ENCODE results near the gene TTLL13.
"Not testable (repeated sequence)": the region's sequence is repeated elsewhere in the genome, so short reads cannot be mapped to it uniquely, and the experiment has no call there.

Gene TTLL13

GRCh38 chr15:90281637-90282036 lies 32.3 kb downstream of the TTLL13 start:
- DNase-seq (ENCODE audit: low read depth), result not testable (repeated sequence)

GRCh38 chr15:90286678-90287077 lies 37.3 kb downstream of the TTLL13 start:
- no peak for DNase-seq (ENCODE audit: low read depth)

- DNase-seq (ENCODE audit: low read depth), result no peak
These were observed 37.7 kb downstream of the TTLL13 start for GRCh38 chr15:90287101-90287500.

GRCh38 chr15:90287946-90288345 lies 38.6 kb downstream of the TTLL13 start:
- no peak for DNase-seq (ENCODE audit: low read depth)

- no peak for DNase-seq (ENCODE audit: low read depth)
These were observed 42.5 kb downstream of the TTLL13 start for GRCh38 chr15:90291679-90292356.

GRCh38 chr15:90293040-90293810 lies 43.9 kb downstream of the TTLL13 start:
- not testable (repeated sequence) for DNase-seq (ENCODE audit: low read depth)

GRCh38 chr15:90294159-90294558 lies 44.8 kb downstream of the TTLL13 start:
- no peak for DNase-seq (ENCODE audit: low read depth)

GRCh38 chr15:90294601-90295269 lies 45.4 kb downstream of the TTLL13 start:
- no peak for DNase-seq (ENCODE audit: low read depth)

- DNase-seq (ENCODE audit: low read depth), result no peak
These were observed 45.9 kb downstream of the TTLL13 start for GRCh38 chr15:90295270-90295648.

GRCh38 chr15:90296316-90296884 lies 47.0 kb downstream of the TTLL13 start:
- not testable (repeated sequence) for DNase-seq (ENCODE audit: low read depth)

GRCh38 chr15:90297021-90297420 lies 47.7 kb downstream of the TTLL13 start:
- DNase-seq (ENCODE audit: low read depth), result no peak

GRCh38 chr15:90300541-90300940 lies 51.2 kb downstream of the TTLL13 start:
- DNase-seq (ENCODE audit: low read depth), result no peak

GRCh38 chr15:90300988-90301706 lies 51.8 kb downstream of the TTLL13 start:
- no peak for DNase-seq (ENCODE audit: low read depth)

GRCh38 chr15:90301707-90302300 lies 52.4 kb downstream of the TTLL13 start:
- no peak for DNase-seq (ENCODE audit: low read depth)

- DNase-seq (ENCODE audit: low read depth), result not testable (repeated sequence)
These were observed 56.0 kb downstream of the TTLL13 start for GRCh38 chr15:90305355-90305754.

GRCh38 chr15:90305932-90306331 lies 56.6 kb downstream of the TTLL13 start:
- no peak for DNase-seq (ENCODE audit: low read depth)

GRCh38 chr15:90306560-90306959 lies 57.2 kb downstream of the TTLL13 start:
- no peak for DNase-seq (ENCODE audit: low read depth)

GRCh38 chr15:90307661-90308060 lies 58.3 kb downstream of the TTLL13 start:
- no peak for DNase-seq (ENCODE audit: low read depth)

- DNase-seq (ENCODE audit: low read depth), result no peak
These were observed 59.7 kb downstream of the TTLL13 start for GRCh38 chr15:90309020-90309419.
